ENCODE data around the gene CRYBG1. TPM values are rescaled to one million over a fixed set of nuclear protein-coding genes. Genes with fewer than 3 reads are reported as not detected.

Gene CRYBG1
- total and polyA plus RNA-seq, 2 of the 13 experiments (the other 11 are each of a cell fraction or from before 2014, with no cell fraction given) = 10.1 to 21.9 TPM

DNA sequence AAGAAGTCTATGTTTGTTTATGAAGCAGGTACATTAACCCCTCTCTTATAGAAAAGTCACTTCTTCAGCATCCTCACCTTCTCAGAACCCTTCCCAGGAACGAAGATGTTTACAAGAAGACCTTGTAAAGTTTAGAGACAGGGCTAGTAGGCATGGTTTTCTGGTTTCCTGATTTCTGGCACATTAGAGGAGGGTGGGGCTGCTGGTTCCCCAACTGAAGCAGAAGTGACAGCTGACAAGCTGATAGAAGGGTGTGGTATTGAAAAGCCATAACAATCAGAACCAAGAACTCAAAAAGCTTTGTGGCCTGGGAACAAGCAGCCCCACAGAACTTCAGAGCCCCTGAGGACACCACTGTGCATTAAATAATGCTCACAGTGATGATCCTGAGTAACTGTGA, 177.6 kb downstream of the CRYBG1 start:
- WGBS (ENCODE audit: low lambda C conversion rate) = 100% methylated on average over 1 of the region's 1 CpG
- Histone ChIP-seq H3K9me3 (ENCODE audit: low read length) (no peaks in the 10 kb centered on the region), H3K4me2 (ENCODE audit: low read depth, low read length) (no peak overlapping the region), H3K36me3 (replicated peaks in 1 of 2; ENCODE audit: control insufficient read depth in 1 of 2, insufficient read depth in 2 of 2, low read length in 2 of 2) (peaks cover 5 to 12% of the 10 kb centered on the region in 2 experiments; a peak in 4 of 5 replicates), H2AFZ (ENCODE audit: low read length) (no peak overlapping the region), H4K20me1 (ENCODE audit: insufficient read depth, low read length) (no peaks in the 10 kb centered on the region), H3K9ac (ENCODE audit: insufficient read depth, low read depth, low read length) (no peak overlapping the region), H3K27me3 (ENCODE audit: control insufficient read depth in 1 of 2, insufficient read depth in 2 of 2, low read length in 2 of 2) (no peaks in the 10 kb centered on the region), H3K4me3 (replicated peaks in 1 of 3; ENCODE audit: insufficient read depth in 1 of 3, low read depth in 2 of 3, low read length in 3 of 3) (no peak overlapping the region), H3K27ac (ENCODE audit: extremely low read length, insufficient read depth, low read length) (no peak overlapping the region), H3K4me1 (ENCODE audit: insufficient read depth, low read length) (peaks cover 32% of the 10 kb centered on the region), H3K79me2 (ENCODE audit: insufficient read depth, low read length) (no peaks in the 10 kb centered on the region)
- no peak for TF ChIP-seq HNRNPLL (IDR thresholded peaks at IDR 0.05; ENCODE audit: low read depth, low read length, poor library complexity, severe bottlenecking)
- no peak for TF ChIP-seq MXI1 (IDR thresholded peaks at IDR 0.05; ENCODE audit: borderline replicate concordance, low read depth, low read length)
- no peak for TF ChIP-seq NR2F6 (IDR thresholded peaks at IDR 0.05)
- TF ChIP-seq NR2F6 (CRISPR knock-in tag; IDR thresholded peaks at IDR 0.05) = no peak
- no peak for TF ChIP-seq SMAD9 (CRISPR knock-in tag; IDR thresholded peaks at IDR 0.05)
- no peak for TF ChIP-seq ZNF510 (CRISPR knock-in tag; IDR thresholded peaks at IDR 0.05; ENCODE audit: low read depth)
- no peak for TF ChIP-seq YEATS2 (CRISPR knock-in tag; IDR thresholded peaks at IDR 0.05; ENCODE audit: borderline replicate concordance)
- TF ChIP-seq ZBTB10 (CRISPR knock-in tag; IDR thresholded peaks at IDR 0.05; ENCODE audit: borderline replicate concordance) = no peak
- TF ChIP-seq ZNF879 (CRISPR knock-in tag; IDR thresholded peaks at IDR 0.05) = no peak
- ATAC-seq (no peak), FAIRE-seq (no peak), DNase-seq (ENCODE audit: low spot score) (no peak)
- intact Hi-C loops (cut with micrococcal nuclease; ENCODE audit: unreplicated experiment) (no loop called here), in situ Hi-C loops (cut with HindIII; ENCODE audit: extremely low pct_ligation_motif_present, low pct_unique_long_range_greater_than_20kb) (no loop called here)
- ChIA-PET CTCF (ENCODE audit: low intra/inter-chr PET ratio, low total read pairs) (no interaction called here), POLR2A (no interaction called here)
- no TSS peak for BruUV-seq (replicated peaks)
